GM21723 (cell line): ENCODE results near the gene ZNF823.

Experiments used
- ATAC-seq: cut with Tn5 transposase; IDR thresholded peaks from one replicate; pipeline ENCODE4 v1.9.1; 2021; ENCODE audit warnings: mild to moderate bottlenecking, moderate library complexity; ENCODE audit not compliant: unreplicated experiment

ZNF823 gene

DNA sequence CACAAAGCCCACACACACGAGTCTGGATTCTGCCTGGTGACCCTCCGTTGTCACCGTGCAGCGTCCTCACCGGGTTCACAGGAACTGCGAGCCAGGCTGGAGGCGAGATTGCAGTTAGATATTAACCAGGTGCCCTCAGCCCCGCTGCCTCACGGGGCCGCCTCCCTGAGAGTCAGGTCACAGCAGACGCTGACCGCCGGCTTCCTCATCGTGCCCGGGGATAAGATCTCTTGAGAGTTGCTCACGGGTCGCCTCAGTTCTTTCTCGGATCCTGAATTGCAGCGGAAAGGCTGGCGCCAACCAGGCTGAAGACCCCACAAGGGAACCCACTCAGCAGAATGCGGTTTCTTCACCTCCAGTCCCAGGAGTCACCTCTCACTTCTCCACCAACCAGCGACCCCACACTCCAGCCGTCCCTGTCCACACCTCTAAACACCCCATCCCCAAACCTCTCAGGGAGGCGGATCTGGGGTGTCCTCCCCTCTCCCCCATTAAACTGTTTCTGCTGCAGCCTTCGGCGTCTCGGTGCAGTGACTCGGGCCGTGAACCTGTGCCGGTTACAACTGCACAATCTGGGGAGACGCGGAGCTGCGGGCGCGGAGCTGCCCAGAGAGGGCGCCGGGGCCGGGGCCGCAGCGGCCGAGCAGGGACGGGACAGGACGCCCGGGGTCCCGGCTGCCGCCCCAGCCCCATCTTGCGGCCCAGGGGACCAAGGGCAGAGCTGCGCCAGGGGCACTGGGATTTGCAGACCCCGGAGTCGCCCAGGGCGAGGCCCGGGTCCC, 591 bp downstream of the ZNF823 start:
- peak; percentile 45 for ATAC-seq

DNA sequence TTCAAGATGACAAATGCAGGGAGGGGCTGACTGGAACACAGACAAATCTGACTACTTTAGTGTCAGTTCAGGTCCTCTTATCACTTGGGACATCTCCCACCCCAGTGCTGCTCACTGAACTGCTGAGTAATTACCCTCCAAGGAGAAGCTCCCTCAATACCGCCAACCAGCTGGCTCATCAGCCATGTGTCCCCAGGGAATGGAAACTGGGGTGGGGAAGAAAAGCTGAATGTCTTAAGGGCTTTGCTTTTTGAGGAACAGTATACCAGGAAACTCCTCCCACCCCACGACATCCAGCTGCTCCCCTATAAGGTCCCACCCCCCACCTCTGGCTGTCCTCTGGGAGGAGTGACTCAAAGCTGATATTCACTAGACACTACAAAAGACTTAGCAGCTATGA, 2.0 kb downstream of the ZNF823 start:
- ATAC-seq, result no peak

DNA sequence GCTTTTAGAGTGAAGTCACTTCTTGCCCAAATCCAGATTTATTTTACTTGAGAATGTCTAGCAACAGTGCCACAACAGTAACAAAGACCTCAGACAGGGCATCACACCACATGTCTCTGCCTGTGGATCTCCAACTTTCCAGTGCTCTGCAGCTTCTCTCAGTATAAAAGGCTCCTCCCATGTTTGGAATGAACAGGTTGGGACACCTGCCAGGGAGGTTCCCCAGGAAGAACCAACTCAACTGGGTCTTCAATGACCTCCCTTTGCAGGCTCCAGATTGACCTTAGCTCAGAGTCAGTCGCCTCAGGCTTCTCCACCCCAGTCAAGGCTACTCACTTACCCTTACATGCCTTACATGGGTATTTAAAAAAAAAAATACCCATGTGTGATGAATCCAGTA, 3.4 kb downstream of the ZNF823 start:
- ATAC-seq, result no peak

DNA sequence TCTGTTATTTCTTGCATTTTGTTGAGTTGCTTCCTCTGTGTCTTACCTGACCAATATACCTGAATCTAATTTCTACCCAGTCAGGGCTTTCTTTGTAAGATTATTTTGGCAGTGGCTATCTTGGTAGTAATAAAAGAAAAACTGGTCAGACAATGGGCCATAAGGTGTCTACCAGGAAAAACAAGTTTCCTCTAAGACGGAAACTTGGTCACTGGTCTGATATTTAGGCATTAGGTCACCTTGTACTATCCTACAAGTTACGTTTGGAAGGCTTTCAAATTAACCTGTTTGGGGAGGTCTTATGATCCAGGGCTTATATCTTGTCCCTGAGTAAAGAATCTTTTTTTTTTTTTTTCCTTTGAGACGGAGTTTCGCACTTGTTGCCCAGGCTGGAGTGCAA, 9.2 kb downstream of the ZNF823 start:
- no peak for ATAC-seq

DNA sequence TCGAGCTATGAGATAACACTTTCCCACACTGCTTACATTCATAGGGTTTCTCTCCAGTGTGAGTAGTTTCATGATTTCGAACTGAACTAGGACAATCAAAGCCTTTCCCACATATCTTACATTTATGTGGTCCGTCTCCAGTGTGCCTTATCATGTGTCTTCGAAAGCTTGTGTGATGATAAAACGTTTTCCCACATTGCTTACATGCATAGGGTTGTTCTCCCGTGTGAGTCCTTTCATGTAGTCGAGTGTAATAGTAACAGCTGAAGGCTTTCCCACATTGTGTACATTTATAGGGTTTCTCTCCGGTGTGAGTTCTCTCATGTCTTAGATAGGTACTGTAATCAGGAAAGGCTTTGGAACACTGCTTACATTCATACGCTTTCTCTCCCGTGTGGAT, 16.3 kb downstream of the ZNF823 start:
- no peak for ATAC-seq

DNA sequence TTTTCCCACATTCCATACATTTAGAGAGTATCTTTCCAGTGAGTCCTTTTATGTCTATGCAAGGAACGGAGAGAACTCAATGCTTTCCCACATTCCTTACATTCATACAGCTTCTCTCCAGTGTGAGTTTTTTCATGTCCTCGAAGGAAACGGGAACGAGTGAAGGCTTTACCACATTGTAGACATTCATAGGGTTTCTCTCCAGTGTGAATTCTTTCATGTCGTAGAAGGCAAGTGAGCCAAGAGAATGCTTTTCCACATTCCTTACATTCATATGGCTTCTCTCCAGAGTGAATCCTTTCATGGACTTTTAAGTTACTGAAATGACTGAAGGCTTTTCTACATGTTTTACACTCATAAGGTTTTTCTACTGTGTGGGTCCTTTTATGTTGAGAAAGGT, 17.1 kb downstream of the ZNF823 start:
- ATAC-seq, result no peak

DNA sequence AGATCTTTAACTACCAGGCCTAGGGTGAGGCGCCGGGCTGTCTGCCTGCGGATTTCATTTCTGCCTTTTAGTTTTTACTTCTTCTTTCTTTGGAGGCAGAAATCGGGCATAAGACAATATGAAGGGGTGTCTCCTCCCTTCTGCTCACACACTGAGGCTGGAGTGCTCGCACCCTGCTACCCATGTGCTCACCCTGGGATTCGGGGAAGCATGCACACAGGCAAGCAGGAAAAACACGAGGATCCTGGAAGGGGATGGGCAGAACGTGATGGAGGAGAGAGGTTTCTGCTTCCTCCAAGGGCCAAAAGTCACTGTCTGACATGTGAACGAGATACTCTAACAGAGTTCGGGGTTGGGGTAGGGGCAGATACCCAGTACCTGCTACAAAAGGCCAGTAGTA, 28.4 kb downstream of the ZNF823 start:
- no peak for ATAC-seq

DNA sequence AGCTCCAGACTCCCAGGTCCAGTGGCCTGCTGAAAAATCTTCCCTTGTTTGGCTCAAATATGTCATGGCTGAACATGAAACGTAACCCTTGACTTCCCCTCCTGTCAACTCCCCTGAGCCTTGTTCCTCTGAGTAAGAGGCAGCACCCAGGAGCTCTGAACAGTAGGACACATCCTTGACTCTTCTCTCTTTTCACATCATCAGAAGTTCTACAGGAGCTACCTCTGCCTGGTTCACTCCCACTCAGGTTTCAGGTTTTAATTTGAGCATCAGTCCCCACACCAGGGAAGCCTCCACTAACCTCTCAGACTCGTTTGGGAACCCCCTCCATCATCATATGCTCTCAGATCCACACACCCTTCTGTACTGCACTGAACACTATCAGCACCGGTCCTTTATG, 30.3 kb downstream of the ZNF823 start:
- ATAC-seq, result no peak

DNA sequence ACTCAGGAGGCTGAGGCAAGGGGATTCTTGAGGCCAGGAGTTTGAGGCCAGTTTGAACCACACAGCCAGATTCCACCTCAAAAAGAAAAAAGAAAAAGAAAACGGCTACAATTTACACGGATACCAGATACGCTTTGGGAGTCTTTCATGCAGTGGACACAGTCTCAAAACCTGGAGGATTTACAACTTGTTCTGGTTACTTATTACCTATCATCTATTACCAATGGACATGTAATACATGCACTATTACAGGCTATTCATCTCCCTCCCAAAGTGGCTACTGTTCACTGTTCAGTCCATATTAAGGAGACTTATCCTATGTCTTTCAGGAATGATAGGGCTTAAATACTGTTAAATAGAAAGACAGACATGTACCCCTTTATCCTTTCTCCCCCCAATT, 33.3 kb downstream of the ZNF823 start:
- ATAC-seq, result no peak

DNA sequence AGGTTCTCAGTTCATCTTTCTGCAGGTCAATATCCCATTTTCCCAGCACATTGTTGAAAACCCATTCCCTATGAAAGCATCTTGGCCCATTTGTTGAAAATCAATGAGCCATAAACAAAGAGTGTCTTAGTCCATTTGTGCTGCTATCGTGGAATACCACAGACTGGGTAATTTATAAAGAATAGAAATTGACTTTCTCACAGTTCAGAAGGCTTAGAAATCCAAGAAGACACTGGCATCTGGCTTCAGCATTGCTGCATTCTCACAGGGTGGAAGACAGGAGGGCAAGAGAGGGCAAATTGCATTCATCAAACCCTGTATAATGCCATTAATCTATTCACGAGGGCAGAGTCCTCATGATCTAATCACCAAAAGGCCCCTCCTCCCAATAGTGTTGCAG, 34.1 kb downstream of the ZNF823 start:
- ATAC-seq, result no peak

DNA sequence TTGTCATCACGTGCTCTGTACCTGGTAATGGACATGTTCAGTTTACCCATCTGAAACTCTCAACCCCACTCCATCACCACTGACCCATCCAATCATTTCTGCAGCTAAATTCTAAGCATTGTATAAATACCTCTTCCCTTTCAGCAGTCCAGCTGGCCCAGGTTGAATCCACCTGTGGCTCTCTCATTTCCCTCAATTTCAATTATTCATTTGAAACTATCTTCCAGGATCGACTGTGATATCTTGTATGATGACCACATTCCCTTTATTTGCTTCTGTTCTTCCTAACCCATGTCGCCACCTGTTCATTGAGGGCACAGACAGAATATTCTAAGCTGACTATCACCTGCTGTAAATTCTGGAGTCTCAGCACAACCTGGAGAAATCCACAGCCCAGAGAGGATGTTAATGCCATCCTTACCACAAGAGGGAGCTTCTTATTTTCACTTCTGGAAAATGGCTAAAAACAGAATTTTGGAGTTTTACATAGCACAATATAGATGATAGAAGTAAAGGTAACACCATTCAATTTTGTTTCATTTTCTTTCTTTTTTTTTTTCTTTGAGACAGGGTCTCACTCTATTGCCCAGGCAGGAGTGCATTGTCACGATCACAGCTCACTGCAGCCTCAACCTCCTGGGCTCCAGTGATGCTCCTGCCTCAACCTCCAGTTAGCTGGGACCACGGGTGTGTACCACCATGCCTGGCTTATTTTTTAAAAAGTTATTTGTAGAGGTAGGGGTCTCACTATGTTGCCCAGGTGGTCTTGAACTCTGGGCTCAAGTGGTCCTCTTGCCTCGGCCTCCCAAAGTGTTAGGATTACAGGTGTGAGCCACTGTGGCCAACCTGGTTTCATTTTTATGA, 38.6 kb downstream of the ZNF823 start:
- no peak for ATAC-seq

DNA sequence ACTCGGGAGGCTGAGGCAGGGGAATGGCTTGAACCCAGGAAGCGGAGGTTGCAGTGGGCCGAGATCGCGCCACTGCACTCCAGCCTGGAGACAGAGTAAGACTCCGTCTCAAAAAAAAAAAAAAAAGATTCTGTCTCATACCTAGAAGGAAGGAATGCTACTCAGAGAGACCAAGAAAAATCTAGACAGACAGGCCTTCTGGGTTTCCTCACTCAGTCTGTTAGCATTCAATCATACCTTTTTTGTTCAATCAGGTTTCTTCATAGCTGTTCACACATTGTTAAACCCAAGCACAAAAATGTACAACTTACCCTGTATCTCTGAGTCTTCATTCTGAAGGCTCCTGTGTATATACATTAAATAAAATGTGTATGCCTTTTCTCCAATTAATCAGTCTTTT, 40.5 kb downstream of the ZNF823 start:
- no peak for ATAC-seq

DNA sequence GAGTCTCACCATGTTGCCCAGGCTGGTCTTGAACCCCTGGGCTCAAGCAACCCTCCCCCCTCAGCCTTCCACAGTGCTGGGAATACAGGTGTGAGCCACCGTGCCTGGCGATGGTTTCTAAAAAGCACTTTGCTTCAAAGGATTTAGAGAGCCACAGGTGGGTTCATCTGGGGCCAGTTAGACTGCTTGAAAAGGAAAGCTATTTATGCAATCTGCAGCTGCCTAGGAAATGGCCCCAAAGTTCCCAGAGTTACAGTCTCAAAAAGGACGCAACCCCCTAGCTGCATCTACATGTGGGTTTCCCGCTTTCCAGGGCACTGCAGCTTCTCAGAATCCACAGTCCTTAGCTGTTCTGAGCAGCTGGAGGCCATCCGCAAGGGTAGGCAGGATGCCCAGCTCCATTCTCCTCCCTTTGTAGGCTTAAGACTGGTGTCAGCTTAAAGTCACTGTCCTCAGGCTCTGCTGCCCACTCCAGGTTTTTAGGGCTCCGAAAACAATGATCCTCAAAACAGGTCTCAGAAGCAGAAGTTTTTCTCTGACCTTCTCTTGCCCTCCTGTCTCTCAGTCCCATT, 41.4 kb downstream of the ZNF823 start:
- no peak for ATAC-seq

DNA sequence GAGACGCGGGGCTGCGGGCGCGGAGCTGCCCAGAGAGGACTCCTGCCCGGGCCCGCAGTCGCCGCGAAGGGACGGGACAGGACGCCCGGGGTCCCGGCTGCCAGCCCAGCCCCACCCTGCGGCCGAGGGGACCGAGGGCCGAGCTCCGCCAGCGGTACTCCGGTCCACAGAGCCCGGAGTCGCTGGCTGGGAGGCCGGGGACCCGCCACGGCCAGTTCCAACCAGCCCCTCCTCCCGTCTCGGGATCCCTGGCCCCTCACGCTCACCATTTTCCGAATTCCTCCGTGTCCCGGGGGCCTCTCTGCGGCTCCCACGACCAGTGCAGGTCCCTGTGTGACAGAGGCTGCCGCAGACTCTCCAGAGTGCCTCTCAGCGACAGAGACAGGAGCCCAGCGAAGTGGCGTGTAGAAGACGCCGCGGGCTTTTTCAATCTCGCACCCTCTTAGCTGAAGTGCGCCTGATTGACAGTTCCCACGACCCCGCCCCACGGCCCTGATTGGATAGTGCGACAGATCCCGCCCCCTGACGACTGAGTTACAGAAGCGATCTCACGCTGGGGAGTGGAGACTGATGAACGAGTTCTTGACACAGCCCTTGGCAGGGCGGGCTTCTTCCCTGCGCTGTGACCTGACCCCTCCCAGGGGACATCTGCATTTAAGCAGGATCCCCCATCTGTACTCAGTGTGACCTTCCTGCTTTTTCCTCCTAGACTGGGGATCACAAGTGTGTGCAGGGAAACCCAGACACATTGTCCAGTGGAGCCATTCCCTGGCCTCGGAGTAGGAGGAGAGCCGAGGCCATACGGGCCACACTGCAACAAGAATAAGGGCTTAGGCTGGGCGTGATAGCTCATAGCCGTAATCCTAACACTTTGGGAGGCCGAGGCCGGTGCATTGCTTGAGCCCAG, 44.0 kb downstream of the ZNF823 start:
- peak; percentile 89 for ATAC-seq

DNA sequence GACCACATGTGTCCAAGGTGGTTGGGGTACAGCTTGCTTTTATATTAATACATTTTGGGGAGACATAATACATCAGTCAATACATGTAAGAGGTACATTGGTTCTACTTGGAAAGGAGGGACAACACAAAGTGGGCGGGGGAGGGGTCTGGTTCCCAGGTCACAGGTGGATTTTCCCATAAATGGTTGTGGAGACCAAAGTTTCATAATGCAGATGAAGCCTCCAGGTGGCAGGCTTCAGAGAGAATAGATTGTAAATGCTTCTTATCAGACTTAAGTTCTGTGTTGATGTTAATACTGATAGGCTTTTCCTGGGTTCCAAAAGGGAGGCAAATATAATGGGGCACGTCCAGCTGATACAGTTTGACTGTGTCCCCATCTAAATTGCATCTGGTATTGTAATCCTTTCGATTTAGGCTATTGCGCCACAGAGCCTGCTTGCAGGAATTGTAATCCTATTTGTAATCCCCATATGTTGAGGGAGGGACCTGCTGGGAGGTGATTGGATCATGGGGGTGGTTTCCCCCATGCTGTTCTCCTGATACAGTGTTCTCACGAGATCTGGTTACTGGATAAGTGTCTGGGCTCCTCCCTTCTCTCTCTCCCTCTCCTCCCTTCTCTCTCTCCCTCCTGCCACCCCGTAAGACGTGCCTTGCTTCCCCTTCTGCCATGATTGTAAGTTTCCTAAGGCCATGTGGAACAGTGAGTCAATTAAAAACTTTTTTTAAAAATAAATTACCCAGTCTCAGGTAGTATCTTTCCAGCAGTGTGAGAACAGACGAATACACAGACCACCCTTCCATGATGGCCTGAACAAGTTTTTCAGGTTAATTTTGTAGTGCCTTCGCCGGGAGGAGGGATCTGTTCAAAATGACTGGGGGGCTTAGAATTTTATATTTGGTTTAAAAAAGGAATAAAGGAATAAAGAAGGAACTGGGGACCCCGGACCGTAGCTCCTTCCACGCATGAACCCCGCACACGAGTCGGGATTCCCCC, 44.9 kb downstream of the ZNF823 start:
- ATAC-seq, result no peak

DNA sequence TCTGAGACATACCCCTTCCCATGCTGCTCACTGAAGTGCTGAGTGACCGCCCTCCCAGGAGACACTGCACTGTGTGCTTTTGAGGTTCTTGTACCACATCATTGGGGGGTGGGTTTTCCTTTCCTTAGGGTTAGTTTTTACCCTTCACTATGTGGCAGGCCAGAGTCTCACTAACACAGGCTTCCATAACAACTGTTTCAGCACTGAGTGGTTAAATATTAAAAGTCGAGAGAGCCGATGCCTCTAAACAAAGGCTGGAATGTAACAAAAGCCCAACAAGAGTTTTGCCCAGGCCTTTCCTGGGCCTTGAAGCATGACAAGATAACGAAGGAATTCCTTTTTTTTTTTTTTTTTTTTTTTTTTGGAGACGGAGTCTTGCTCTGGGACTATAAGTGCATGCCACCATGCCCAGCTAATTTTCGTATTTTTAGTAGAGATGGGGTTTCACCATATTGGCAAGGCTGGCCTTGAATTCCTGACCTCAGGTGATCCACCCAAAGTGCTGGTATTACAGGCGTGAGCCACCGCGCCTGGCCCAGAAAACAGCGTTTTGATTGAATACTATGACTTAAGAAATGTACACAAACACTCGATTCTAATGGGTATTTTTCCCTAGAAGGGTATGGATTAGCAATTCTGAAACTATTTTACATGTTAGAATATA, 46.5 kb downstream of the ZNF823 start:
- ATAC-seq, result no peak

DNA sequence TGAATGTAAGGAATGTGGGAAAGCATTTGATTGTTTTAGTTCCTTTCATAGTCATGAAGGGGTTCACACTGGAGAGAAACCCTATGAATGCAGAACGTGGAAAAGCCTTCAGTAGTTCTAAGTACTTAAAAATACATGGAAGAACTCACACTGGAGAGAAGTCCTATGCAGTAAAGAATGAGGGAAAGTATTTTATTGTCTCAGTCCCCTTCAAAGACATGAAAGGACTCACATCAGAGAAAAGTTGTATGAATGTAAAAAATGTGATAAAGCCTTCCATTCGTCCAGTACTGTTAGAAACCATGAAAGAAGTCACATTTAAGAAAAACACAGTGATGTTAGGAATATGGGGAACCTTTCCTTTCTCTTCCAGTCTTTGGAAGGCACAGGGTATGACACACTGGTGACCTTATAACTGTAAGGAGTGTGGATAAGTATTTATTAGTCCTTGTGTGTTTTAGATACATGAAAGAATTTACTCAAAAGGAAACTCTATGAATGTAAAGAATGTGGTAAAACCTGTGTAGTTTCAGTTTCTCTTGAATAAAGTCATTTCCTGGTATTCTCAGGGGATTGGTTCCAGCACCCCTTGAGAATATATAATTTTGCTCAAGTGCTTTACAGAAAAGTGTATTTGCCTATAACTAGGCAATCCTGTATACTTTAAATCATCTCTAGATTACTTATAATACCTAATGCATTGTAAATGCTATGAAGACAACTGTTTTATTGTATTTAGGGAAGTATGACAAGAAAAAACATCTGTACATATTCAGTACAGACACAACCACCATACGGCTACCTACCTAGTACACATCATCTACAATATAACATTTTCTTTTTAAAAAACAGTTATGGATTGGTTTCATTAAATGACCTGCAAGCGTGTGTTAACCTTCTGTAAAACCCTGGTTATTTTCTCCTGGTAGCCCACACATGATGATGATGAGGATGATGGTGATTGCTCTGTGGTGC, 52.8 kb downstream of the ZNF823 start:
- no peak for ATAC-seq
